ENCODE measurements around the gene LRRN1. TPM values are rescaled to one million over a fixed set of nuclear protein-coding genes. Genes with fewer than 3 reads are reported as not detected.

The LRRN1 gene
- not detected for polyA plus RNA-seq (2012; ENCODE audit: insufficient read length, low read depth)

DNA sequence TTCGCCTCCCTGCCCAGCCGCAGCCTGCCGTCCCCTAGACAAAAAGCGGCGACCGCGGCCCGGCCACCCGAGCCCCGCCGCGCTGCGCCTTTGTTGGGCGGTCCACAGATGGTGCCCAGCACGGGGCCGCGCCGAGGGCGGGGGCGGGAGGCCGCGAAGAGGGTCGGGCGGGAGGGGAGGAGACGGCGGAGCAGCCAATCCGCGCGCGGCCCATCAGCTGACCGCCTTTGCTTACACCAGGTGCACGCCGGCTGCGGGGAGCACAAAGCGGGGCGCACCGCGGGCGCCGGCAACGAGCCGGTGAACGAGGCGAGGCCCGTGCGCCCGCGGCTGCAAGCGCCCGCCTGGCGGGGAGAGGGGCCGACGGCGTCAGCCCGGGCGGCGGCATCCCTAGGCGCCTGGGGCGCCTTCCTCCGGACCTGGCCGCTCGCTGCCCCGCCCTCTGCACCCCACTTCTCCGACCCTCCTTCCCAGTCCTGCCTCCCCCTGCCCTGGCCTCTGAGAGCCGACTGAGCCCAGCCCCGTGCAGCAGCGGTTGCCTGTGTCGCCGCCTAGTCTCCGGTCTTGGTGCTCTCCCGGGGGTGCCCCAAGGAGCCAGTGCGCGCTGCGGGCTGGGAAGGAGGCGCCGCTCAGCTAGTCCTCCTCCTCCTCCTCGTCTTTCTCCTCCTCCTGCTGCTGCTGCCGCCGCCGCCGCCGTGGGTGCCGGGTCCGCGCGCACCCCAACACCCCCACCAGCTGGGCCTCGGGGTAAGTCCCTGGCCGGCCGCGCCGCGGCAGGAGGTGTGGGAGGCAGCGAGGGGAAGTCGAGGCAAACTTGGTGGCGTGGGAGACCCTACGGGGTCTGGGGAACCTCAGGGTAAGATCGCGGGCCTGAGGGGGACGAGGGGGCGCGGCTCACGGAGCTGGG lies at the start of gene LRRN1:
Gene LRRN1 (plus strand): TSS at position 259 of the 907 bp plus-strand sequence. CDS start 45,211 bp downstream, outside the sequence.
- TF ChIP-seq SIN3A (IDR thresholded peaks at IDR 0.05; ENCODE audit: borderline replicate concordance, insufficient read depth, low read length) (no peak), POLR2AphosphoS5 (IDR thresholded peaks at IDR 0.05; ENCODE audit: low read depth, low read length) (no peak), FOXP2 (optimal IDR thresholded peaks at IDR 0.05; ENCODE audit: borderline replicate concordance, extremely low read depth, extremely low read length, insufficient read depth) (no peak), TAF1 (IDR thresholded peaks at IDR 0.05; ENCODE audit: borderline replicate concordance, insufficient read depth, low read length) (no peak)
- TF ChIP-seq, protein P1, sequence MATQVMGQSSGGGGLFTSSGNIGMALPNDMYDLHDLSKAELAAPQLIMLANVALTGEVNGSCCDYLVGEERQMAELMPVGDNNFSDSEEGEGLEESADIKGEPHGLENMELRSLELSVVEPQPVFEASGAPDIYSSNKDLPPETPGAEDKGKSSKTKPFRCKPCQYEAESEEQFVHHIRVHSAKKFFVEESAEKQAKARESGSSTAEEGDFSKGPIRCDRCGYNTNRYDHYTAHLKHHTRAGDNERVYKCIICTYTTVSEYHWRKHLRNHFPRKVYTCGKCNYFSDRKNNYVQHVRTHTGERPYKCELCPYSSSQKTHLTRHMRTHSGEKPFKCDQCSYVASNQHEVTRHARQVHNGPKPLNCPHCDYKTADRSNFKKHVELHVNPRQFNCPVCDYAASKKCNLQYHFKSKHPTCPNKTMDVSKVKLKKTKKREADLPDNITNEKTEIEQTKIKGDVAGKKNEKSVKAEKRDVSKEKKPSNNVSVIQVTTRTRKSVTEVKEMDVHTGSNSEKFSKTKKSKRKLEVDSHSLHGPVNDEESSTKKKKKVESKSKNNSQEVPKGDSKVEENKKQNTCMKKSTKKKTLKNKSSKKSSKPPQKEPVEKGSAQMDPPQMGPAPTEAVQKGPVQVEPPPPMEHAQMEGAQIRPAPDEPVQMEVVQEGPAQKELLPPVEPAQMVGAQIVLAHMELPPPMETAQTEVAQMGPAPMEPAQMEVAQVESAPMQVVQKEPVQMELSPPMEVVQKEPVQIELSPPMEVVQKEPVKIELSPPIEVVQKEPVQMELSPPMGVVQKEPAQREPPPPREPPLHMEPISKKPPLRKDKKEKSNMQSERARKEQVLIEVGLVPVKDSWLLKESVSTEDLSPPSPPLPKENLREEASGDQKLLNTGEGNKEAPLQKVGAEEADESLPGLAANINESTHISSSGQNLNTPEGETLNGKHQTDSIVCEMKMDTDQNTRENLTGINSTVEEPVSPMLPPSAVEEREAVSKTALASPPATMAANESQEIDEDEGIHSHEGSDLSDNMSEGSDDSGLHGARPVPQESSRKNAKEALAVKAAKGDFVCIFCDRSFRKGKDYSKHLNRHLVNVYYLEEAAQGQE (IDR thresholded peaks at IDR 0.05; ENCODE audit: insufficient read depth in 1 of 2, low read depth in 2 of 2, low read length in 2 of 2): no peak

DNA sequence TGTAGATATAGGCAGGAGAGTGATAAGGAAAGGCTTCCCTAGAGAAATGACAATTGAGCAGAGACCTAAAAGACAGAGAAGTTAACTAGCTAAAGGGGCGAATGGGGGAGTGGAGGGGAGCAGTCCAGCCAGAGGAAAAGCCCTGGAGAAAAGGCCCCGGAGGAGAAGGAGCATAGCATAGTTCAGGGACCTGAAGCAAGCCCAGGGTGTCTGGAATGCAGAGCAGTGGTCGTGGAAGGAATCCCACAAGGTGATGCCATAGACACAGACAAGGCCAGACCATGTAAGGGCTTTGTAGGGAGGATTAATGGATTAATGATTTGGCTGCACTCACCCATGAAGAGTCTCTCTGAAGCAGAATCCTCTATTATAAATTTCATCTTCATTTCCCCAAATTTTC lies 45.8 kb upstream of the LRRN1 start:
- TF ChIP-seq, protein P1 (IDR thresholded peaks at IDR 0.05; ENCODE audit: insufficient read depth in 1 of 2, low read depth in 2 of 2, low read length in 2 of 2): no peak
- no peak for TF ChIP-seq POLR2AphosphoS5 (IDR thresholded peaks at IDR 0.05; ENCODE audit: low read depth, low read length)
- TF ChIP-seq FOXP2 (optimal IDR thresholded peaks at IDR 0.05; ENCODE audit: borderline replicate concordance, extremely low read depth, extremely low read length, insufficient read depth): no peak
- TF ChIP-seq SIN3A (IDR thresholded peaks at IDR 0.05; ENCODE audit: borderline replicate concordance, insufficient read depth, low read length): no peak
- TF ChIP-seq TAF1 (IDR thresholded peaks at IDR 0.05; ENCODE audit: borderline replicate concordance, insufficient read depth, low read length): no peak

DNA sequence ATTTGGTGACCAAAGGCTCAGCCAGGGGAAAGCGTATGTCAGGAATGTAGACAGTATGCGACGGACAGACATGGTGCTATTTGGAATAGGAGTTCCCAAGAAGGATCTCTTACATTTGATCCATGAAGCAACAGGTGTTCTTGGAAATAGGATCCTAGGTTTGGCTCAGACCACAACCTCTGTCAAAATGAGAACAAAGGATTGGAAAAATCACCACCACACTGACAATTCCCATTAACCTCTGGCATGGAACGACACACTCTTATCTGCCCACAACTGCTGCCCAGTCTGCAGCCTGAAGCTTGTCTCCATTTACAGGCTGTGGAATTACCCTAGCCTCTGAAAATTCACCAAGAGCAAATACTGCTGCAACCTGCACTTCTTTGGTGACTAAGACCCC lies 33.6 kb upstream of the LRRN1 start:
- no peak for TF ChIP-seq TAF1 (IDR thresholded peaks at IDR 0.05; ENCODE audit: borderline replicate concordance, insufficient read depth, low read length)
- TF ChIP-seq POLR2AphosphoS5 (IDR thresholded peaks at IDR 0.05; ENCODE audit: low read depth, low read length): no peak
- no peak for TF ChIP-seq FOXP2 (optimal IDR thresholded peaks at IDR 0.05; ENCODE audit: borderline replicate concordance, extremely low read depth, extremely low read length, insufficient read depth)
- TF ChIP-seq SIN3A (IDR thresholded peaks at IDR 0.05; ENCODE audit: borderline replicate concordance, insufficient read depth, low read length): no peak
- TF ChIP-seq, protein P1 (IDR thresholded peaks at IDR 0.05; ENCODE audit: insufficient read depth in 1 of 2, low read depth in 2 of 2, low read length in 2 of 2): no peak

DNA sequence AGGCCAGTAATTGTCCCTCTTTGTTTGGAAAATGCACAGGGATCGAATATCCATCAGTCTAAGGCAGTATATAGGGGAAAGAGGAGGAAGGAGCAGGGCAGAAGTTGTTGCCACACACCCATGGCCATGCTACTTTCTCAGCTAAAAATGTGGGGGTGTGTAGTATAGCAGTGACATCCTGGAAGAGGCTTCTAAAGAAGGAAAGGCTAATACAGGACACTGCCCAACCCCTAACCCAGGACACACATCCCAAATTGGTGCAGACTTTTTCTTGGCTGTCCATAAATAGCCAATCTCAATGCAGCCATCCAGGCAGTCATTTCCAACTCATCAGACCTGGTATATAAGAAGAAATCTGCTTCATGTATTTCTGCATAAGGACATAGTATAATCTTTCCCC lies 33.1 kb upstream of the LRRN1 start:
- TF ChIP-seq POLR2AphosphoS5 (IDR thresholded peaks at IDR 0.05; ENCODE audit: low read depth, low read length): no peak
- TF ChIP-seq, protein P1 (IDR thresholded peaks at IDR 0.05; ENCODE audit: insufficient read depth in 1 of 2, low read depth in 2 of 2, low read length in 2 of 2): no peak
- no peak for TF ChIP-seq FOXP2 (optimal IDR thresholded peaks at IDR 0.05; ENCODE audit: borderline replicate concordance, extremely low read depth, extremely low read length, insufficient read depth)
- TF ChIP-seq SIN3A (IDR thresholded peaks at IDR 0.05; ENCODE audit: borderline replicate concordance, insufficient read depth, low read length): no peak
- TF ChIP-seq TAF1 (IDR thresholded peaks at IDR 0.05; ENCODE audit: borderline replicate concordance, insufficient read depth, low read length): no peak

Measured in PFSK-1 (cell line).